Measurements from ENCODE around the gene LSS. TPM values are rescaled to one million over a fixed set of nuclear protein-coding genes. Genes with fewer than 3 reads are reported as not detected.

LSS gene
- total RNA-seq, 2 donors from 2014 or later, result 56.7 to 85.2 TPM

- H3K36me3 ChIP-seq (ENCODE audit: control insufficient read depth, insufficient read depth, low read length), result peaks cover 97% of the 10 kb centered on the region
- Mint-ChIP-seq H3K4me1 (no peaks in the 10 kb centered on the region), H3K4me3 (no peak overlapping the region), H3K27me3 (ENCODE audit: insufficient read depth) (no peaks in the 10 kb centered on the region), H3K27ac (no peak overlapping the region), H3K9me3 (no peaks in the 10 kb centered on the region), H3K36me3 (ENCODE audit: low read depth) (peaks cover 85% of the 10 kb centered on the region)
- H3K27ac ChIP-seq (ENCODE audit: low read depth, low read length), result no peak overlapping the region
- no peak overlapping the region for H3K9ac ChIP-seq (ENCODE audit: extremely low read depth, low read length, poor library complexity, severe bottlenecking)
- no peaks in the 10 kb centered on the region for H3K9me3 ChIP-seq (ENCODE audit: control insufficient read depth, low read length)
- DNase-seq, result peak; percentile 36
- H3K4me3 ChIP-seq (ENCODE audit: low read length), result no peak overlapping the region
- H3K27me3 ChIP-seq (ENCODE audit: control insufficient read depth, insufficient read depth, low read length, poor library complexity, severe bottlenecking), result no peaks in the 10 kb centered on the region
- TF ChIP-seq, protein P1, sequence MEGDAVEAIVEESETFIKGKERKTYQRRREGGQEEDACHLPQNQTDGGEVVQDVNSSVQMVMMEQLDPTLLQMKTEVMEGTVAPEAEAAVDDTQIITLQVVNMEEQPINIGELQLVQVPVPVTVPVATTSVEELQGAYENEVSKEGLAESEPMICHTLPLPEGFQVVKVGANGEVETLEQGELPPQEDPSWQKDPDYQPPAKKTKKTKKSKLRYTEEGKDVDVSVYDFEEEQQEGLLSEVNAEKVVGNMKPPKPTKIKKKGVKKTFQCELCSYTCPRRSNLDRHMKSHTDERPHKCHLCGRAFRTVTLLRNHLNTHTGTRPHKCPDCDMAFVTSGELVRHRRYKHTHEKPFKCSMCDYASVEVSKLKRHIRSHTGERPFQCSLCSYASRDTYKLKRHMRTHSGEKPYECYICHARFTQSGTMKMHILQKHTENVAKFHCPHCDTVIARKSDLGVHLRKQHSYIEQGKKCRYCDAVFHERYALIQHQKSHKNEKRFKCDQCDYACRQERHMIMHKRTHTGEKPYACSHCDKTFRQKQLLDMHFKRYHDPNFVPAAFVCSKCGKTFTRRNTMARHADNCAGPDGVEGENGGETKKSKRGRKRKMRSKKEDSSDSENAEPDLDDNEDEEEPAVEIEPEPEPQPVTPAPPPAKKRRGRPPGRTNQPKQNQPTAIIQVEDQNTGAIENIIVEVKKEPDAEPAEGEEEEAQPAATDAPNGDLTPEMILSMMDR (conservative IDR thresholded peaks at IDR 0.05), result no peak
- no peaks in the 10 kb centered on the region for H3K4me1 ChIP-seq (ENCODE audit: control insufficient read depth, insufficient read depth, low read length)
- 94 to 100% methylated on average over 1 to 3 of the region's 3 CpGs for WGBS, 2 experiments (ENCODE audit: insufficient coverage in 1 of 2, insufficient read length in 1 of 2)
These were observed 19.3 kb upstream of the LSS start for GRCh38 chr21:46247699-46248421.

DNA sequence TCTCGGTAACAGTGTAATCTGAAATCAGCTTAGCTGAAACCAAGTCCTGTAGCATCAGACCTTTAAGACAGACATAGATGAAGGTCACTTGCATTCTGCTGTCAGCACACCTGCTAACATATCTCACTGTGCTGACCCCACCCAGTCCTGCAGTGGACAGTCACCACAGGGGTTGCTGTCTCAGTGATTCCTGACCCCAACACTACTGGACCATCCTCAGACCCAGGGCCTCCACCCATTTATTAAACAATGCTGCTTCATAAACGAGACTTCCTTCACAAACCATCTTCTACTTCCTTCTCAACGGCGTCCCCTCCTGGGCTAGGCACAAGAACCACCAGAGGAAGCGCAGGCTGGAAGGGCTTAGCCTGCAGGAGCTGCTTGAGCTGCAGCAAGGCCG is 17.8 kb upstream of the LSS start:
- Mint-ChIP-seq H3K27ac (no peak overlapping the region), H3K4me1 (no peaks in the 10 kb centered on the region), H3K27me3 (ENCODE audit: insufficient read depth) (no peaks in the 10 kb centered on the region), H3K36me3 (ENCODE audit: low read depth) (peaks cover 82% of the 10 kb centered on the region), H3K9me3 (no peaks in the 10 kb centered on the region), H3K4me3 (no peak overlapping the region)
- TF ChIP-seq, protein P1 (conservative IDR thresholded peaks at IDR 0.05), result no peak
- Histone ChIP-seq H3K9ac (ENCODE audit: extremely low read depth, low read length, poor library complexity, severe bottlenecking) (no peak overlapping the region), H3K27ac (ENCODE audit: low read depth, low read length) (no peak overlapping the region), H3K27me3 (ENCODE audit: control insufficient read depth, insufficient read depth, low read length, poor library complexity, severe bottlenecking) (no peaks in the 10 kb centered on the region), H3K4me3 (ENCODE audit: low read length) (no peak overlapping the region), H3K4me1 (ENCODE audit: control insufficient read depth, insufficient read depth, low read length) (no peaks in the 10 kb centered on the region), H3K36me3 (ENCODE audit: control insufficient read depth, insufficient read depth, low read length) (peaks cover 97% of the 10 kb centered on the region), H3K9me3 (ENCODE audit: control insufficient read depth, low read length) (no peaks in the 10 kb centered on the region)
- WGBS, 2 experiments (ENCODE audit: insufficient coverage in 1 of 2, insufficient read length in 1 of 2), result 92 to 100% methylated on average over 3 to 6 of the region's 6 CpGs
- no peak for DNase-seq

GRCh38 chr21:46245213-46245915 is 16.8 kb upstream of the LSS start:
- Histone ChIP-seq H3K27ac (ENCODE audit: low read depth, low read length) (no peak overlapping the region), H3K9ac (ENCODE audit: extremely low read depth, low read length, poor library complexity, severe bottlenecking) (no peak overlapping the region), H3K4me1 (ENCODE audit: control insufficient read depth, insufficient read depth, low read length) (no peaks in the 10 kb centered on the region), H3K4me3 (ENCODE audit: low read length) (no peak overlapping the region), H3K9me3 (ENCODE audit: control insufficient read depth, low read length) (no peaks in the 10 kb centered on the region), H3K36me3 (ENCODE audit: control insufficient read depth, insufficient read depth, low read length) (peaks cover 97% of the 10 kb centered on the region), H3K27me3 (ENCODE audit: control insufficient read depth, insufficient read depth, low read length, poor library complexity, severe bottlenecking) (no peaks in the 10 kb centered on the region)
- TF ChIP-seq, protein P1 (conservative IDR thresholded peaks at IDR 0.05), result peak; percentile 43
- Mint-ChIP-seq H3K27me3 (ENCODE audit: insufficient read depth) (no peaks in the 10 kb centered on the region), H3K4me1 (no peaks in the 10 kb centered on the region), H3K4me3 (no peak overlapping the region), H3K36me3 (ENCODE audit: low read depth) (peaks cover 82% of the 10 kb centered on the region), H3K27ac (no peak overlapping the region), H3K9me3 (no peaks in the 10 kb centered on the region)
- 98 to 100% methylated on average over 3 of the region's 3 CpGs for WGBS, 2 experiments (ENCODE audit: insufficient coverage in 1 of 2, insufficient read length in 1 of 2)
- no peak for DNase-seq

All from endodermal cell (in vitro differentiated cells).